Mesothelial cell of epicardium (in vitro differentiated cells): ENCODE results near the gene SERPINA5. TPM values are rescaled to one million over a fixed set of nuclear protein-coding genes. Genes with fewer than 3 reads are reported as not detected.
"Not testable (repeated sequence)": the region's sequence is repeated elsewhere in the genome, so short reads cannot be mapped to it uniquely, and the experiment has no call there.

ENCODE experiments used
- DNase-seq, 2 experiments: peaks; one replicate each; pipeline ENCODE4 v3.0.0; 2021; ENCODE audit warnings: low spot score in 2 of 2; ENCODE audit not compliant: unreplicated experiment in 2 of 2
- H3K27ac Mint-ChIP-seq: 2 replicates; pipeline ENCODE4 v1.8.0; 2021; ENCODE audit warnings: mixed read lengths
- H3K27me3 Mint-ChIP-seq: 2 replicates; pipeline ENCODE4 v1.8.0; 2021; ENCODE audit warnings: low read depth, mixed read lengths
- H3K36me3 Mint-ChIP-seq: 2 replicates; pipeline ENCODE4 v1.8.0; 2021; ENCODE audit warnings: mixed read lengths
- H3K4me1 Mint-ChIP-seq: 2 replicates; pipeline ENCODE4 v1.8.0; 2021; ENCODE audit warnings: mixed read lengths
- H3K4me3 Mint-ChIP-seq: 2 replicates; pipeline ENCODE4 v1.8.0; 2021; ENCODE audit warnings: mild to moderate bottlenecking, moderate library complexity, mixed read lengths
- H3K9me3 Mint-ChIP-seq: 2 replicates; pipeline ENCODE4 v1.8.0; 2021; ENCODE audit warnings: mixed read lengths
- total RNA-seq: library from RNA; stranded (reverse); gene quantifications from 3 replicates; pipeline ENCODE4 v1.2.1, GENCODE V29; 2021
- TF ChIP-seq, protein P1 (sequence below): fragments of 200-600 bp; sonication (generic); IDR thresholded peaks from one replicate; pipeline ENCODE4 v1.5.0; 2021; ENCODE audit warnings: antibody characterized with exemption; ENCODE audit not compliant: unreplicated experiment

Gene SERPINA5
- total RNA-seq, 1 donor from 2014 or later, result 0.16 TPM

DNA sequence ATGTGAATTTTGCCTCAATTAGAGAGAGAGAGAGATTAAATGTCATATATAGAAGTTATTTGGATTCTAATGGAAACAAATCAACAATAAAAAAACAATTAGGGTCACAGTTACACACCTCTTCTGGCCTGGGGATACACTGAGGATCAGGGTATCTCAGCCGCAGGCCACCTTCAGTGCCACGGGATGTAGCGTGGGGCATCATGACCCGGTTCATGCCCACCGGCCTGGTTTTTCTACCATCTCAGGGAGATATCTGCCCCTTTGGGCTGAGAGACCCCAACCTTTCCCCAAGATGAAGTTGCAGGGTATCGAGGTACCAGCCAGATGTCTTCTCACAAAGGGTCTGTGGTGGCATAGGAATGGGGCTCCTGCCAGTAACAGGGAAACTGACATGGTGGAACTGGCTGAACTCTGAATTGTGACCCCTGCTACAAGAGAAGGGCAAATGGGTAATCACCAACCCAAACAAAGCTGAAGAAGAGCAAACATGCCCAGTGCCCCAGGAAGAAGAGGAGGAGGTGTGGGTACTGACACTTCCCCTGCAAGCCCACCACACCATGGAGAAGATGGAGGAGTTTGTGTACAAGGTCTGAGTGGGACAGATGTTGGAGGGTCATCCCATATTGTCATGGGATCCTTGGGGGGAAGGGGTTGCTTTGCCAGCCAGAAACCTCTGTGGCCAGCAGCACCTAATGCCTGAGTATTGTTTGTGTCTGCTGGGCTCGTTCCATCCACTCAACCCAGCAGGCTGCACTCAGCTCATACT is 50.5 kb downstream of the SERPINA5 start:
- Mint-ChIP-seq H3K9me3 (no peaks in the 10 kb centered on the region), H3K27me3 (peaks cover 76% of the 10 kb centered on the region), H3K36me3 (no peaks in the 10 kb centered on the region), H3K4me1 (no peaks in the 10 kb centered on the region), H3K27ac (no peak overlapping the region), H3K4me3 (no peak overlapping the region)
- TF ChIP-seq, protein P1, sequence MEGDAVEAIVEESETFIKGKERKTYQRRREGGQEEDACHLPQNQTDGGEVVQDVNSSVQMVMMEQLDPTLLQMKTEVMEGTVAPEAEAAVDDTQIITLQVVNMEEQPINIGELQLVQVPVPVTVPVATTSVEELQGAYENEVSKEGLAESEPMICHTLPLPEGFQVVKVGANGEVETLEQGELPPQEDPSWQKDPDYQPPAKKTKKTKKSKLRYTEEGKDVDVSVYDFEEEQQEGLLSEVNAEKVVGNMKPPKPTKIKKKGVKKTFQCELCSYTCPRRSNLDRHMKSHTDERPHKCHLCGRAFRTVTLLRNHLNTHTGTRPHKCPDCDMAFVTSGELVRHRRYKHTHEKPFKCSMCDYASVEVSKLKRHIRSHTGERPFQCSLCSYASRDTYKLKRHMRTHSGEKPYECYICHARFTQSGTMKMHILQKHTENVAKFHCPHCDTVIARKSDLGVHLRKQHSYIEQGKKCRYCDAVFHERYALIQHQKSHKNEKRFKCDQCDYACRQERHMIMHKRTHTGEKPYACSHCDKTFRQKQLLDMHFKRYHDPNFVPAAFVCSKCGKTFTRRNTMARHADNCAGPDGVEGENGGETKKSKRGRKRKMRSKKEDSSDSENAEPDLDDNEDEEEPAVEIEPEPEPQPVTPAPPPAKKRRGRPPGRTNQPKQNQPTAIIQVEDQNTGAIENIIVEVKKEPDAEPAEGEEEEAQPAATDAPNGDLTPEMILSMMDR, result no peak
- no peak for DNase-seq

DNA sequence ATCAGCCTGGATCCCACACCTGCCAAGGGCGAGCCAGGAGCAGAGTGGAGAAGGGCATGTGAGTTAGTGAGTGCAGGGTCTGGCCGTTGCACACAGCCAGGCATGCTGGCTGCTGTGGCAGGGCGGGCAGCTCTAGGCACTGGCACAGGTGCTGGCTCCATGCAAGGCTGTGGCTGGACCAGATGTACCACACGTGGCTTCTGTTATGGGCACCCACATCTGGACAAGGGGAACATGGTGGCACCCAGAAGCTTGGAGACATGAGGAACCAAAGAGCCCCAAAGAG is 51.0 kb downstream of the SERPINA5 start:
- no peak for DNase-seq
- Mint-ChIP-seq H3K4me1 (no peaks in the 10 kb centered on the region), H3K36me3 (no peaks in the 10 kb centered on the region), H3K4me3 (no peak overlapping the region), H3K27me3 (peaks cover 70% of the 10 kb centered on the region), H3K27ac (no peak overlapping the region), H3K9me3 (no peaks in the 10 kb centered on the region)
- TF ChIP-seq, protein P1, result no peak

DNA sequence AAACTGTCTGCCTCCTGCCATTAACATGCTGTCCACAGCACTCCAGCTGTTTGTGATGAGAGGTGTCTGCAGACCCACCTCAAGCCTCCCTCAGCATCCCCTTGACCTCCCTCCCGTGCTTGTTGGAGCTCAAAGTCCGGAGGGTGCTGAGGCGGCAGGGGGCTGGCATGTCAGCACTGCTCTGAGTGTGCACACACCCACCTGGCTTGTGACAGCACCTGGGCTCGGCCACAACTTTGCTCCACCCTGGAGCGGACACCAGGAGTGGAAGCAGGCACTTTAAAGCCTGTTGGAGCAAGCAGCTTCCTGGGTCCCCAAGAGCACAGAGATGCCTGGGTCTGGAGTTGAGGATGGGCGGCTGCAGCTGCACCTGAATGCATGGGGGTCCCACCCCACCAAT is 51.9 kb downstream of the SERPINA5 start:
- Mint-ChIP-seq H3K4me3 (no peak overlapping the region), H3K36me3 (no peaks in the 10 kb centered on the region), H3K9me3 (no peaks in the 10 kb centered on the region), H3K27ac (no peak overlapping the region), H3K27me3 (peaks cover 67% of the 10 kb centered on the region), H3K4me1 (no peaks in the 10 kb centered on the region)
- TF ChIP-seq, protein P1, result no peak
- no peak for DNase-seq

DNA sequence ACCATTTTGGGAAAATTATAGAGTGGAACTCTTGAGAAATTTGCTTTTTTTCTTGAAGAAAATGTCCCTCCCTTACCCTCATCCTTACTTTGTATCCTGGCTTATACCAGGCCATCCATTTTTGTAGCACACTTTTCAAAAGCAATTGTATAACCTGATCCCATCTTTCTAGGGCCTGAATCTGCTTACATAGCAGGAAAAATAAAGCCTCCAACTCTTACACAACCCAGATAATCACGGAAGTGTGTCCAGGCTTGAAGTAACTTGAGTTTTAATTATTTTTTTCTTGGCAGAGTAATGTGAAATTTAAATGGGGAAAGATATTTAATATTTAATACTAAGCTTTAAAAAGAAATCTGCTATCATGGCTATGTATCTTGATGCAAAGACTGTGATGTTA is 53.9 kb downstream of the SERPINA5 start:
- no peak for DNase-seq
- no peak overlapping the region for H3K27ac Mint-ChIP-seq
- H3K9me3 Mint-ChIP-seq, result no peaks in the 10 kb centered on the region
- TF ChIP-seq, protein P1, result no peak
- H3K36me3 Mint-ChIP-seq, result no peaks in the 10 kb centered on the region
- peaks cover 50% of the 10 kb centered on the region for H3K27me3 Mint-ChIP-seq
- H3K4me3 Mint-ChIP-seq, result no peak overlapping the region
- H3K4me1 Mint-ChIP-seq, result no peaks in the 10 kb centered on the region

DNA sequence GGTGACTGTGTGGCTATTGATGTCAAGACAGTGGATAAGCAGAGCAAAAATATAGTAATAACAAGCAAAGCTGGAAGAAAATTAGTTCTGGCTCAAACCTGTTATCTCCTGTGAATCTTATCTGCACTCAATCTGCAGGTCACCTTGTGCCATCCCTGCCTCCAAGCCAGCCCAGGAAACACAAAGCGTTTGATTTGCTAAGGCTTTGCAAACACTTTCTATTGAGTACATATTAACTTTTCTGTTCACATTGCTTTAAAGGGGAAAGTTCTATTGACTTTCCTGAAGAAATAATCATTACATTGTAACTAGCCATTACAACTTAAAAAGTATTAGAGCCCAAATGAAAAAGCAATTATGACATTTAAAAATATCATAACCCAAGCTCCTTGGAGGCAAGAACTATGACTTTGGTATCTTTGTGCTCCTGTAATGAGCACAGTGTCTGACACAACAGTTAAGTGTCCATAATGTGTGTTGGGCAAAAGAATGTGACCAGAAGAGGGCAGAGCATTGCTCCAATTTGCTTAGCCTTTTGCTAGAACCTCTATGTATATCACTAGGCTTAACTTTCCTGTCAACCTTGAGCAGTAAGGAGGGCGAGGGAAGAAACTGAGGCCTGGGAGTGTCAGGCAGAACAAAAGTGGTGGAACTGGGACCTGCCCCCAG is 55.7 kb downstream of the SERPINA5 start:
- Mint-ChIP-seq H3K4me1 (no peaks in the 10 kb centered on the region), H3K4me3 (no peak overlapping the region), H3K27ac (no peak overlapping the region), H3K36me3 (no peaks in the 10 kb centered on the region), H3K9me3 (no peaks in the 10 kb centered on the region), H3K27me3 (peaks cover 33% of the 10 kb centered on the region)
- TF ChIP-seq, protein P1, result no peak
- no peak for DNase-seq

DNA sequence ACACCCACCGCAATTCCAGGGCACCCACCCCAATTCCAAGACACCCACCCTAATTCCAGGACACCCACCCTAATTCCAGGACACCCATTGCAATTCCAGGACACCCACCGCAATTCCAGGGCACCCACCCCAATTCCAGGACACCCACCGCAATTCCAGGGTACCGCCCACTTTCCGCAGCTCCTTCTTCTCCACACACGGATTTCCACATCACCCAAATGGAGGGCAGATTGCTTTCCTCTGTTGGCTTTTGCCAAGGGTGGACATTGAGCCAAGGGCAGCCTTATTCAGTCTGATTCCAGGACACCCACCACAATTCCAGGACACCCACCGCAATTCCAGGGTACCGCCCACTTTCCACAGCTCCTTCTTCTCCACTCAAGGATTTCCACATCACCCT is 56.6 kb downstream of the SERPINA5 start:
- H3K36me3 Mint-ChIP-seq, H3K4me3 Mint-ChIP-seq, H3K9me3 Mint-ChIP-seq, H3K4me1 Mint-ChIP-seq, DNase-seq, H3K27ac Mint-ChIP-seq: not testable (repeated sequence)
- peaks cover 24% of the 10 kb centered on the region for H3K27me3 Mint-ChIP-seq
